Stimulated activated CD8-positive, alpha-beta memory T cell treated with anti-CD3 and anti-CD28 coated beads, Interleukin-15, amount 100 ng/mL, for 48 hours (primary cell): Measurements from ENCODE around the gene ABHD11.
"Not testable (repeated sequence)": the region's sequence is repeated elsewhere in the genome, so short reads cannot be mapped to it uniquely, and the experiment has no call there.

Source experiments
- DNase-seq, 2 donors: peaks; one replicate each; pipeline ENCODE4 v3.0.0-alpha.2; 2020; ENCODE audit warnings: low read depth in 2 of 2

The ABHD11 gene

DNA sequence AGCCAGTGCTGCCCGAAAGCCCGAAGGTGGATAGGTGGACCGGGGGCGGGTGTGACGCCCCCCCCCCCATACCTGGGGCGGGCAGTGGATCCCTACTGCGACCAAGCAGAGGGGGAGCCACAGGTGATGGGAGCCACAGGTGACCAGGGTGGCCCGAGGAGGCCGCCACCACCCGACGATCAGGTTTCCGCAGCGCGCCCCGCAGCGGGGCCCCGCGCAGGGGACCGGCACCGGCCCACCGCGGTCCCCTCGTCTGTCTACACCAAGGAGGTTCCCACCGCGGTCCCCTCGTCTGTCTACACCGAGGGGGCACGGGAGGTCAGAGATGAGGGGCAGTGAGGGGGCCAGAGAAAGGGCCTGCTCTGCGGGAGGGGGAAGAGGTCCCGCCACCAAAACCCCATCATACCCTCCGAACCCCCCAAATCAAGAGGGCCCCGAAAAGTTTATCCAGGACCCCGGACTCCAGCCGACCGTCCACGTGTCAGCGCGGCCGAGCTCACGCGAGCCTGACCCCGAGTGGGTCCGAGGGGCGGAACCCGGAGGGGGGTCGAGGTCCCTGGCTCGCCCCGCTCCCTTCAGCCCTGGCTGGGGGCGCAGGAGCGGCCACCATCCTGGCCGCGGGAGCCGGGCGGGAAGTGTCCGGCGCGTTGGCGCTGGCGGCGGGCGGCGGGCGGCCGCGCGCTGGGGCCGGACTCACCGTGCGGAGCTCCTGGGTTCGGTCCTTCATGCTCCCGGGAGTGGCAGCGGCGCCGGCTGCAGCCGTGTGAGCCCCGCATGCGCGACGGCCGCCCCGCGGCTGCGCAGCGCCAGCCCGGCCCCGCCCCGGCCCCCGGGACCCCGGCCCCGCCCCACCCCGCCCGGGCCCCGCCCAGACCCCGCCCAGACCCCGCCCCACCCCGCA, 19.4 kb downstream of the ABHD11 start, which contains the start of gene STX1A:
STX1A (minus strand) TSS at position 765 of the 901 bp plus-strand sequence; CDS start at position 727, 38 bp downstream.
- peak; percentile 68 for DNase-seq

DNA sequence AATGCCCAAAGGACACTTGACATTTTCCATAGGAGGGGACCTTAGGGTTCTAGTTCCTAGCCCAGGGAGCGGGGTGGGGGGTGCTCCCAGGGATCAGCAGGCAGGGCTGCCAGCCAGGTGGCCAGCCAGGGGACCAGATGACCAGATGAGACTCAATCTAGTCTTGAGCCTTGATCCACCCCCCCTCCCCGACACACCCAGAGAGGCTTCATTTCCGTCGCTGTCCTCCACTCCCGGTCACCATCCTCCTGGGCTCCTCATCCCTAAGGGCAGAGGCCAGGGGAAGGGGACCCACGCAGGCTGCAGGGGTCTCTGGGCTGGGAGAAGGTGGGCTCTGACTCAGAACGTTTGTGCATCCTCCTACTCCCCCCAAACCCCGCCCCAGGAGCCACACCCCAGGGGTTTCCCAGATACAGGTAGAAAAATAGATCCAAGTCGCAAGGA, 20.1 kb downstream of the ABHD11 start:
- peak in 1 of 2 donors; percentile 14 for DNase-seq

DNA sequence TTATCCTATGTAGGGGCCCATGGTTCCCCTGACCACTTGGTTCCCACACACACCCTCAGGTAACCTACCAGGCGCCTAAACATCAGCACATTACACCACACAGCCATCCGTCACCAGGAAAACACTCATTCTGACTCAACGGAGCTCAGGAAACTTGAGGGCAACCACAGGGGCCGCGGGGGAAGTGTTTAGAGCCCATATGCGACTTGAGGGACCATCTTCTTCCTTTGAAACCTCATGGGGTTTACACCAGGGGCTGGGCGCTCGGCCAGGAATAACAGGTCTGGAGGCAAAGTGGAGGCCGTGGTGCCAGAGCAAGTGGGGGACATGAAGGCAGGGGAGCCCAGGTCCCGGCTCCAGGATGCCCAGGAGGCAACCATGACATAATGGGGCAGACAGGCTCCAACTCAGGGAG, 20.6 kb downstream of the ABHD11 start:
- DNase-seq: peak; percentile 74 to 76

DNA sequence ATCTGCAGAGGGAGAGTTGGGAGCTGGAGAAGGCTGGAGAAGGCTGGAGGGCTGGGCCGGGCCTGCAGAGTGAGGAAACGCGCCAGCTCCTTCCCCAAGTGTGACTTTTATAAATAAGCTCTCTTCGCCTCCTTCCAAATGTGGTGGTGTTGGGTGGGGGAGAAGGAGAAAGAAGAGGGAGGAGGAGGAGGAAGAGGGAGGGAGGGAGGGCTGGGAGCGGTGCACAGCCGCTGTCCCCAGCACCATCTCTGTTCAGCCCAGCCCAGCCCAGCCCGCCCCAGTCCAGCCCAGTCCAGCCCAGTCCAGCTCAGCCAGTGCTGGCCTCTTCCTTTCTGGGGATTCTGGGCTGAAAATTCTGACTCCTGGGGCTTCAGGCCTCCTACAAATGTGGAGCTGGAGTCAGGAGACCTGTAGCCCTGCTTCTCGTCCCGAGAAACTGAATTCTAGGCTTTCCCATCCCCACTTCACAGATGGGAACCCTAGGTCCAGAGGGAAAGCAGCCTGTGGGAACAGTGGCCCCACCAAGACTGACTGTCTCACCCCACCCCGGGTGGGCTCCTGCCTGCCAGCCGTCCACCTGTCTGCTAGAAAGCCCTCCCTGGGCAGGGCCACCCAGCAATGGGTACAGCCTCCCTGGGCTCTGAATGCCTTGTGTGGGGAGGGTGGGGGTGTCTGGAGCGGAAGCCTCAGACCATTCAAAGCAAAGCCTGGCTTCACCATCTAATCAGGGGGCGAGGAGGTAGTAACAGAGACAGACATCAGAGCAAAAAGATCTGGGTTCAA, 21.4 kb downstream of the ABHD11 start:
- DNase-seq: no peak

DNA sequence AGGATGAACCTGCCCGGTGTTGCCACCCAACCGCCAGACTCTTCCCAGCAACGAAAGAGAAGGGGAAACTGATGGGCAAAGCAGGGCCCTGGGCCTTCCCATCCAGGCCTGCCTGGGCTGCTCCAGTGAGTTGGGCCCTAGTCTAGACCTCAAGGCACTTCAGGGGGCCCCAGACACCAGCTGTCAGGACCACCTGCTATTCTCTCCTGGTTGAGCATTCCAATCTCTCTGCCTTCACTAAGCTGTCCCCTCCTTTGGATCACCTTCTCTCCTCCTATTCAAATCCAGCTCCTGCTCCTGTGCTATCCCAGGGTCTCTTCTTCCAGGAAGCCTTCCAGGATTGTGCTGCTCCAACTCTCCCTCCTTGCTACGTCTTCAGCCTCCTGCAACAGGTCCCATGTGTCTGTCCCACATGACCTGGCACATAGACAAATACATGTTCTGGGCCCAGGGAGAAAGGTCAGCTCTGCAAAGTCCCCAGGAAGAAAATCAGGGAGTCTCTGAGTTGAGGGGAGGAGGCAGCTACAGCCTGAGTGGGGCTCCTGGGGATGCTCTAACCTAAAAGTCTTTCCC, 22.2 kb downstream of the ABHD11 start:
- DNase-seq: no peak

DNA sequence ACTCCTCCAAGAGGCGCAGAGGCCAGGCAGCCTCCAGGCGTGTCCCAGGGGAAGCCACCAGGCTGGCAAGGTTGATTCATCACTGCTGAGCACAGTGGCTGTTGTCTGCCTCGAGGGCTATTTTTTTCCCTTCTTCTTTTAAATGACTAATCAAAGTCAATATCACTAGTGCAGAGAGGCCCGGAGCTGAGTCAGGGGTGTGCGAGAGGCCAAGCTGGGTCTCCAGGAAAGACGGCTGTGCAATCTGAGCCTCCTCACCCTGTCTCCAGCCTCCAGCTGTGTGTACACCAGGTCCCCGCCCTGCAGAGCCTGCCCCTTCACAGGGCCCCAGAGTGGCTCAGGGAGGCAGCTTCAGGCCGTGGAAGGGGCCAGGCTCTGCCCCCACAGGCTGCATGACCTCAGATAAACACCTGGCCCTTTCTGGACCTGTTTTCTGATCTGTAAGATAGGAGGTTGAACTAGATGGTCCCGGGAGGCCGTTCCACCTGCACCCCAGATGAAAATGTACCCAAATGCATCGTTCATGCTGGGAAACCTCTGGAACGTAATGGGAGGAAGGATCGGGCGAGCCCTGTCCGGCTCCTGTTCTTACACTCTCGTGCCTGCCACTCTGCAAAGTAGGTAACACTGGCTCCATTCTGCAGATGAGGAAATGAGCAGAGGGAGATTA, 22.8 kb downstream of the ABHD11 start:
- peak; percentile 60 to 70 for DNase-seq

DNA sequence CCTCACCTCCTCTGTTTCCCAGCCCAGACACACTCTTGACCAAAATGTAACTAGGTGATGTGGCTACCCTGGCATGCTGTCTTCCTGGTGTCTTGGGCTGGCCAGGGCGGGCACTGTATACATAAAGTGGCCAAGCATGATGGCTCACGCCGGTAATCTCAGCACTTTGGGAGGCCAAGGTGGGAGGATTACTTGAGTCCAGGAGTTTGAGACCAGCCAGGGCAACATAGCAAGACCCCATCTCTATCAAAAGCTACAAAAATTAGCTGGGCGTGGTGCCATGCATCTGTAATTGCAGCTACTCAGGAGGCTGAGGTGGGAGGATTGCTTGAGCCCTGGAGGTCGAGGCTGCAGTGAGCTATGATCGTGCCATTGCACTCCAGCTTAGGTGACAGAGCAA, 25.3 kb downstream of the ABHD11 start:
- not testable (repeated sequence) for DNase-seq

DNA sequence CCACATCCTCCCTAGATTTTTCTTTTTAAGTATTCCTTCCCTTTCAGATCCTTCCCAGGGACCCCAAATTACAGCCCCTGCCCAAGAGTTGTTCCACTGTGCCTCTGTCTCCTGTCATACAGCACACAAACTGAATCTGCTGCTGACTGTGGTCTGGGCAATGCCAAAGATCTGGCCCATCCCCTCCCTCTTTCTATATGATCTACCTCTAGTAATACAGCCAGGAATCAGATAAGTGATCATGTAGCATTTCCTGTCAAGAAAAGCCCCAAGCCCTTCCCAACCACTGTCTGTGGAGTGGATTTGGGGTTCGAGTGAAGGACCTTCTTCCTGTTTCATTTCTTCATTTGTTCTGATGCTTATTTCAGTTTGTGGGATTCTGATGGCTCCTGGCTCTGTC, 25.8 kb downstream of the ABHD11 start:
- no peak for DNase-seq

DNA sequence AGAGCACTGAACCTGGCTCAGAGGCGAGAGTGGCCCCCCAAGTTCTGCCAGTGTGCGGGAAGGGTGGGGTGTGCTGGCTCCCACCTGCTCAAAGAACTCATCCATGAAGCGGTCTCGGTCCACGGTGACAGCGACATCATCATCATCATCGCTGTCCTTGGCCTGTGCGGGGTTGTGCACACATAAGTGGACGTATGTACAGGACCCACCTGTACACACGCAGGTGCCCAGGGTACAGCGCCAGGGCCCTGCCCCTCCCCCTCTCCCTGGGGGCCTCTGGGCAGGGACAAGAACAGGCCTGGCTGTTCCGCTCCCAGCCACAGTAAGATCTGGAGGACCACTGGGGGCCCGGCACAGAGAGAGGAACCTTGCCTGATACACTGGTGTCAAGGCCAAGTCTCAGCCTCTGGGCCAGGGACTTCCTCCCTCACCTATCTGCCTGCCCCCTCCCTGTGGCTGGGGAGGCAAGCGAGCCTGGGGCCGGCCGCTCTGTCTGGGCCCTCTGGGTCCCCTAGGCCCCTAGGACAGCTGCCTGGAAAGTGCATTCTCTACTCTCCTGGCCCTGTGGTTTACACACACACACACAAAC, 29.5 kb downstream of the ABHD11 start:
- DNase-seq: no peak

DNA sequence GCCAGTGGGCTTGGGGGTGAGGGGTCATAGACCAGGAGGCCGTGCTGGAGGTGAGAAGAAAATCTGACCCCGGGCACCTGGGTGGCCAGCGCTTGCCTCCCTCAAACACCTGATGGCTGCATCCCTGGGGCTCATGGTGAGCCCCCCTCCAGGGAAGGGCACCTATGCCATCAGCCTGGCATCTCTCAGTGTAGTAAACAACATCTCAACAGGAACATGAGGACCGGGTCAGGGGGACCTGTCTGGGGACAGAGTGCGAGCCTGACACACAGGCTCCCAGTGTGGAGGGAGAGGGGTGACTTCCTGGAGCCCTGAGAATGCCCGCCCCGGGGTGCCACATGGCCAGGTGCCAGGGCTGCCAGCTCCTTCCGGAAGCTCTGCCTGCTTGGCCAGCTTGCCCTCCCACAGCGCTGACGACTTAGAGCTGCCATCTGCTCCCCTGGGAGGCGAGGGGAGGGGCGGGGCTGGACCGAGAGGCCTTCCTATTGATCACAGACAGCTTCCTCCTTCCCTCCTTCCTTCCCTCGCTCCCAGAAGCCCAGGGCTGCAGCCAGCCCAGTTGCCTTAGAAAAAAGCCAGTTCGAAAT, 31.5 kb downstream of the ABHD11 start:
- DNase-seq: no peak

DNA sequence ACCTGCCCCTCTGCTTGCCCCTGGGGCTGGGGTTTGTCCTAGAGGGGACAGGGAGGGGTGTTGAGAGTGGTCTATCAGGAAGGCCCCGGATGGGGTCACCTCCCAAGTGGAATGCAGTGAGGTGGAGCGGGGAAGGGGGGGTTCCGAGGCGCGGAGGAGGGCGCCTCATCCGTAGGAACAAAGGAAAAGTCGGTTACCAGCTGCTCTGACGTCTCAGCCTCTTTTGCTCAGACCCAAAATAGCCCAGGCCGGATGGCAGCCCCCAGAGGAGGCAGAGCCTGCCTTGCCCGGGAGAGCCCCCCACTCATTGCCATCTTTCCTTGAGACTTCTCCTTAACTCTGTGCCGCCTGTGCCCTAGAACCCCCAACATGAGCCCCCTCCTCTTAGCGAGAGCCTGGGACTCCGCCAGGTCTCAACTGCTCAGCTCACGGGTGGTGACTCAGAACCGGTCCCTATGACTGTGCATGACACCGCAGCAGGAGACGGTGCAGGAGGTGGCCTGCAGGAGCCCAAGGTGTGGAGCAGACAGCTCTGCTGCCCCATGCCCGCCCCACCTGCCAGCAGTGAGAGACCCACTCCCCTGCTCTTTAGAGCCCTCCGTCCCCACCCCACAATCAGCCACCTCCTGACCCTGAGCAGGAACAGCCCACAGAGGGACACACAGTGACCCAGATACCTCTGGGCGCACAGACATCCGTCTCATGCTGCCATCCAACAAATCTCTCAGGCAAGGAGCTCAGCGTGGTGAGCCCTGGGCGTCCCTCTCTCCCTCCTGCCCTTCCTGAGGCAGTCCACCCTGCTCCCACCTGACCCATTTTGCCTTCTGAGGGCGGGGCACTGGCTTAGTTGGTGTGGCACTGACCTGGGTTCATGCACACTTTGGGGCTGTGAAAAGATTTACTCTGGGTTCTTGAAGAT, 32.2 kb downstream of the ABHD11 start:
- no peak for DNase-seq

DNA sequence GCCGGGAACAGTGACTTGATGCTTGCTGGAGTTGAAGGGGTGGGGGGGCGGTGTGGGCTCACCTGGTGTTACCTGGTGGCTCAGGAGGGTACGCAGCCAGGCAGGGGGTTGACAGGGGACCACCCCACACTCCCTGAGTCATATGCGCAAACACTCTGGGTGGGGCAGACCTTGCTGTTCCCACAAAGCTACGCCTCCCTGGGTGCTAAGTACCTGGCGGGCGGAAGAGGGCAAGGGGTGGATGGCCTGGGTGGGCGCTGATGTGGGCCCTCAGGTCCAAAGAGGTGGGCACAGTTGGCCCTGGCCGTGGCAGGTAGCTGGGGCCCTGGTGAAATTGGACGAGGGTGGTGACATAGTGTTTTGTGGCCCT, 33.1 kb downstream of the ABHD11 start:
- no peak for DNase-seq

DNA sequence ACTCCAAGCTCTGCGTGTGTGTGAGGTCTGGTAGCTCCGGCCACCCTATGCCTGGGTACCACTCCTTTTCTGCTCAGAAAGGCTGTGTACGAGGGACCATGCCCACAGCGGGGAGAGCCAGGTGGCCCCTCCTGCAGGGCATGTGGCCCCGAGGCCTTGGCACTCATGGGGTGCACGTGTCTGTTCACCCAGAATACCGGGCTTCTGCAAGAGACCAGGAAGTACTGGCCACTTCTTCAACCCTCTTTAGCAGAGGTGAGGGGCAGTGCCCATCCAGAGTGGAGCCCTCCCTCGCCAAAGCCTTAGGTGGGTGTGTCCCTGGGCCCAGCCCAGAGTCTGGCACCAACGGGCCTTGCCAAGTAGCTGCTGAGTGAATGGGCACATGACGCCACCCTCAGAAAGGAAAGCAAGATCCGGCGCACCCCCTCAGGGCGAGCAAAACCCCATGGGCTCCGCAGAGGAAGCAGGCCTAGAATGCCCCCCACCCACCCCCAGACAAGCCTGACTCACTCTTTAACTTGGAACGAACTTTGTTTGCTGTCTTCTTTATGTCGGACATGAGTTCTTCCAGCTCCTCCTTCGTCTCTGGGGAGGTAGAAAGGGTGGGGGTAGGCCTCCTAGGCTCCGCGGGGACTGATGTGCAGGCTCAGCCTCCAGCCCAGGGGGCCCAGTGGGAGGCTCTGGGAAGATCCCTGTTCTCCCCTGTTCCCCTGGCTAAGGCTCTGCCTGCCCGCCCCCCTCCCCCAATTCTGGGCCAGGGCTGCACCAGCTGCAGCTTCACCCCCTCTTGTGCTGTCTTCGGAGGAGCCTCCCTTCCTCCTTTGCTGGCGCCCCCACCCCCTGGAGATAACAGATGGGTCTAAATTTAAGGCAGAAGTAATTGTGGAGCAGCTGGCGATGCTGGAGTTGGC, 33.7 kb downstream of the ABHD11 start:
- DNase-seq: no peak

DNA sequence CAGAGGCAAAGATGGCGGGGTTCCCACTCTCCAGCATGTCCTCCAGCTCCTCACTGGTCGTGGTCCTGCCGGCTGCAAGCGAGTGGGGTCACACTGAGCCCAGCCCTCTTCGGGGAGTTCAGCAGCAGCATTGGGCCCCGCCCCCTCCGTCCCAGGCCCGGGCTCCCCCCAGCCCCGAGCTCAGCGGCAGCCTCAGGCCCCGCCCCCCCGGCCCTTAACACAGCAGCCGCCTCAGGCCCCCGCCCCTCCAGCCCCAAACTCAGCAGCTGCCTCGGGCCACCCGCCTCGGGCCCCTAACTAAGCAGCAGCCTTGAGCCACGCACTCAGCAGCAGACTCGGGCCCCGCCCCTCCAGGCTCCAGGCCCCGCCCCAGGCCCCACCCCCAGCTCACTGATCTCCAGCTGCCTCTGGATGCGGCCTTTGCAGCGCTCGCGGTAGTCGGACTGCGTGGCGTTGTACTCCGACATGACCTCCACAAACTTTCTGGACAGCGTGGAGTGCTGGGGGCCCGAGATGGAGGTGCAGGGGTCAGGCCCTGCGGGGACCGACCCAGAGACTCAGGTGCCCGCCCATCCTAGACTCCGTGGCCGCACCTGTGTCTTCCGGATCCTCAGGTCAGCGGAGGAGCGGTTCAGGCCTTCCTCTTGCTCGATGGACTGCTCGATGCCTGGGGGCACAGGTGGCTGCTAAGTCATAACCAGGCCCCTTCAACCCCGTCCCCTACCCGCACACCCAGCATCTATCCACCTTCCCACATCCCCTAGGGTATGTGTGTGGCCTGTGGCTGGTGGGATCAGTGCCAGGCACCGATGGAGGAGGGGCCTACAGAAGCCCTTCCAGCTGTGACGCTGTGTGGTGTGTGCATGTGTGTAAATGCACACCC, 34.6 kb downstream of the ABHD11 start:
- DNase-seq: no peak

DNA sequence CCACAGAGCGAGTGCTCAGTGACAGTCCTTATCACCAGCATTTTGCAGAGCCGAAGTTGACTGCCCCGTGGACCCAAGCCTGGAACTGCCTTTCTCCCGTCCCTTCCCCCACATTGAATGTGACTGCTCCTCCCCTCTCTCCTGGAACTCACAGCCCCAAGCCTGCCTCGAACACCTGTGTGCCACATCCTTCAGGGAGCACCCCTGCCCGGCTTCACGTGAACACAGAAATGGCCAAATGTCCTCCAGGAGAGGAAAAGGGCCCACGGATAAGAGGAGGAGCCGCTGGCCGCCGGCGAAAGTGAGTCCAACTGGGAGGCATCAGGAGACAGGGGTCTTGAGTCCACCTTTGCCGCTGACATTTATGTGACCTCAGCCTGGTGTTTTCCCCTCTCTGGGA, 35.4 kb downstream of the ABHD11 start:
- DNase-seq: no peak

DNA sequence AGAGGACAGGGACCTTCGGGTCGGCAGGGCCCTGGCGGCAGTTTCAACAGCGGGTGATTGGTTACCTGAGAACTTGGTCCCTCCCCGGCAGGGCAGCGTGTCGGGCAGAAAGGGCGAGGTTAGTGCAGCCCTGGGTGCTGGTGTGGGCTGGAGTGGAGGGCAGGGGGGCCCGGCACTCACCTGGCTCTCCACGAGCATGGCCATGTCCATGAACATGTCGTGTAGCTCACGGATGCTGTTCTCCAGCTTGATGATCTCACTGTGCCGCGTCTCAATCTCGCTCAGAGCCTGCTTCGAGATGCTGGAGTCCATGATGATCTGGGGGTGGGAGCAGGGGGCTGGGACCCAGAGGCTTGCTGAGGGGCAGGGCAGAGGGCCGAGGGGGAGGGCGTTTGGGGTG, 35.9 kb downstream of the ABHD11 start:
- DNase-seq: no peak

DNA sequence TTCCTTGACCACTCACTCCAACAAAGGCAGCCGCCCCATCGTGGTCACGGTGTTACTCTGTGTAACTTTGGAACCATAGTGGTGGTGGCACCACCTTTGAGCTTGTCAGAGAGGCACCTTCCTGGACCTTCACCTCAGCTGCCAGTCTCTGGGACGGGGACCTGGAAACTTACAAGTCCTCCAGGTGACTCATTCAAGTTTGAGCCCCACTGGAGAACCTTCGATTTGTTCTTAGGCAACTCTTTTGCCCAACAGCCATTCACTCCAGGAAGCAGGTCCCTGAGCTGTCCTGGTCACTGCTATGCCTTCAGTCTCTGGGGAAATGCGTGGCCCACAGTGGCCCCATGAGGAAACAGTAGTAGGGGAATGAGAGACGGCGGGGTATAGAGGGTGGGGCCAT, 36.4 kb downstream of the ABHD11 start:
- DNase-seq: no peak
